Measurements from ENCODE around the gene UBE2E2. TPM values are rescaled to one million over a fixed set of nuclear protein-coding genes. Genes with fewer than 3 reads are reported as not detected.

UBE2E2 gene
- total RNA-seq, 2 donors from 2014 or later, result 23.2 to 34.5 TPM

DNA sequence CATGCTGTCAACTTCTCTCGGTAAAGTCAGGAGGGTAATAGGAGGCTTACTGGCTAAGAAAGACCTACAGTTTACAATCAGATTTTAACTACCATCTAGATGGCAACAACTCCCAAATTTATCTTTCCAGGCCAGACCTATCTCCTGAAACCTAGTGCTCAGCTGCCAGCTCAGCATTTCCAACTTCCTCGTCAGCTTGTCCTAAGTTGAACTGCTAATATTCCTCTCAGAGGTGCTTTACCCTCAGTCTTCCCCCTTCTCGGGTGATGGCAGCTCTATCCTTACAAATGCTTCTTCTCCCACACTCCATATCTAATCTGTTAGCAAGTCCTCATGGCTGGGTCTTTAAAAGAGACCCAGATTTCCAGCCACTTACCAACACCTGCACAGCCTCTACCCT, 36.9 kb upstream of the UBE2E2 start:
- Mint-ChIP-seq H3K36me3 (ENCODE audit: low read depth) (no peaks in the 10 kb centered on the region), H3K27me3 (ENCODE audit: insufficient read depth) (no peaks in the 10 kb centered on the region), H3K9me3 (no peaks in the 10 kb centered on the region), H3K27ac (no peak overlapping the region), H3K4me1 (no peaks in the 10 kb centered on the region), H3K4me3 (no peak overlapping the region)
- Histone ChIP-seq H3K4me1 (ENCODE audit: control insufficient read depth, insufficient read depth, low read length) (no peaks in the 10 kb centered on the region), H3K36me3 (ENCODE audit: control insufficient read depth, insufficient read depth, low read length) (no peaks in the 10 kb centered on the region), H3K27me3 (ENCODE audit: control insufficient read depth, insufficient read depth, low read length, poor library complexity, severe bottlenecking) (no peaks in the 10 kb centered on the region), H3K9ac (ENCODE audit: extremely low read depth, low read length, poor library complexity, severe bottlenecking) (no peak overlapping the region), H3K27ac (ENCODE audit: low read depth, low read length) (no peak overlapping the region), H3K9me3 (ENCODE audit: control insufficient read depth, low read length) (no peaks in the 10 kb centered on the region), H3K4me3 (ENCODE audit: low read length) (no peak overlapping the region)
- TF ChIP-seq, protein P1, sequence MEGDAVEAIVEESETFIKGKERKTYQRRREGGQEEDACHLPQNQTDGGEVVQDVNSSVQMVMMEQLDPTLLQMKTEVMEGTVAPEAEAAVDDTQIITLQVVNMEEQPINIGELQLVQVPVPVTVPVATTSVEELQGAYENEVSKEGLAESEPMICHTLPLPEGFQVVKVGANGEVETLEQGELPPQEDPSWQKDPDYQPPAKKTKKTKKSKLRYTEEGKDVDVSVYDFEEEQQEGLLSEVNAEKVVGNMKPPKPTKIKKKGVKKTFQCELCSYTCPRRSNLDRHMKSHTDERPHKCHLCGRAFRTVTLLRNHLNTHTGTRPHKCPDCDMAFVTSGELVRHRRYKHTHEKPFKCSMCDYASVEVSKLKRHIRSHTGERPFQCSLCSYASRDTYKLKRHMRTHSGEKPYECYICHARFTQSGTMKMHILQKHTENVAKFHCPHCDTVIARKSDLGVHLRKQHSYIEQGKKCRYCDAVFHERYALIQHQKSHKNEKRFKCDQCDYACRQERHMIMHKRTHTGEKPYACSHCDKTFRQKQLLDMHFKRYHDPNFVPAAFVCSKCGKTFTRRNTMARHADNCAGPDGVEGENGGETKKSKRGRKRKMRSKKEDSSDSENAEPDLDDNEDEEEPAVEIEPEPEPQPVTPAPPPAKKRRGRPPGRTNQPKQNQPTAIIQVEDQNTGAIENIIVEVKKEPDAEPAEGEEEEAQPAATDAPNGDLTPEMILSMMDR (conservative IDR thresholded peaks at IDR 0.05), result no peak
- WGBS, 2 experiments (ENCODE audit: insufficient coverage in 1 of 2, insufficient read length in 1 of 2), result 78 to 89% methylated on average over 2 to 3 of the region's 3 CpGs
- DNase-seq, result no peak

GRCh38 chr3:23166845-23167244, 36.3 kb upstream of the UBE2E2 start:
- H3K27ac ChIP-seq (ENCODE audit: low read depth, low read length), result no peak overlapping the region
- H3K9ac ChIP-seq (ENCODE audit: extremely low read depth, low read length, poor library complexity, severe bottlenecking), result no peak overlapping the region
- no peaks in the 10 kb centered on the region for H3K27me3 Mint-ChIP-seq (ENCODE audit: insufficient read depth)
- H3K27me3 ChIP-seq (ENCODE audit: control insufficient read depth, insufficient read depth, low read length, poor library complexity, severe bottlenecking), result no peaks in the 10 kb centered on the region
- H3K9me3 Mint-ChIP-seq, result no peaks in the 10 kb centered on the region
- no peaks in the 10 kb centered on the region for H3K4me1 Mint-ChIP-seq
- H3K36me3 ChIP-seq (ENCODE audit: control insufficient read depth, insufficient read depth, low read length), result no peaks in the 10 kb centered on the region
- no peaks in the 10 kb centered on the region for H3K4me1 ChIP-seq (ENCODE audit: control insufficient read depth, insufficient read depth, low read length)
- DNase-seq, result no peak
- H3K4me3 ChIP-seq (ENCODE audit: low read length), result no peak overlapping the region
- H3K4me3 Mint-ChIP-seq, result no peak overlapping the region
- TF ChIP-seq, protein P1 (conservative IDR thresholded peaks at IDR 0.05), result no peak
- WGBS, 2 experiments (ENCODE audit: insufficient coverage in 1 of 2, insufficient read length in 1 of 2), result 100% methylated on average over 1 of the region's 1 CpG; no CpG with 5 or more reads in 1 of the 2 experiments
- H3K27ac Mint-ChIP-seq, result no peak overlapping the region
- no peaks in the 10 kb centered on the region for H3K36me3 Mint-ChIP-seq (ENCODE audit: low read depth)
- no peaks in the 10 kb centered on the region for H3K9me3 ChIP-seq (ENCODE audit: control insufficient read depth, low read length)

- H3K4me3 Mint-ChIP-seq, result no peak overlapping the region
- no peak overlapping the region for H3K27ac Mint-ChIP-seq
- no peak overlapping the region for H3K4me3 ChIP-seq (ENCODE audit: low read length)
- TF ChIP-seq, protein P1 (conservative IDR thresholded peaks at IDR 0.05), result no peak
- H3K36me3 Mint-ChIP-seq (ENCODE audit: low read depth), result no peaks in the 10 kb centered on the region
- no peak overlapping the region for H3K27ac ChIP-seq (ENCODE audit: low read depth, low read length)
- H3K9me3 ChIP-seq (ENCODE audit: control insufficient read depth, low read length), result no peaks in the 10 kb centered on the region
- 87 to 94% methylated on average over 3 to 5 of the region's 5 CpGs for WGBS, 2 experiments (ENCODE audit: insufficient coverage in 1 of 2, insufficient read length in 1 of 2)
- no peaks in the 10 kb centered on the region for H3K9me3 Mint-ChIP-seq
- H3K27me3 Mint-ChIP-seq (ENCODE audit: insufficient read depth), result no peaks in the 10 kb centered on the region
- no peak for DNase-seq
- no peak overlapping the region for H3K9ac ChIP-seq (ENCODE audit: extremely low read depth, low read length, poor library complexity, severe bottlenecking)
- no peaks in the 10 kb centered on the region for H3K4me1 Mint-ChIP-seq
- no peaks in the 10 kb centered on the region for H3K36me3 ChIP-seq (ENCODE audit: control insufficient read depth, insufficient read depth, low read length)
- no peaks in the 10 kb centered on the region for H3K4me1 ChIP-seq (ENCODE audit: control insufficient read depth, insufficient read depth, low read length)
- H3K27me3 ChIP-seq (ENCODE audit: control insufficient read depth, insufficient read depth, low read length, poor library complexity, severe bottlenecking), result no peaks in the 10 kb centered on the region
Observed at GRCh38 chr3:23169551-23169950, 33.6 kb upstream of the UBE2E2 start.
